ENCODE results near the gene SEC61B.
"Not testable (repeated sequence)": the region's sequence is repeated elsewhere in the genome, so short reads cannot be mapped to it uniquely, and the experiment has no call there.

Gene SEC61B

DNA sequence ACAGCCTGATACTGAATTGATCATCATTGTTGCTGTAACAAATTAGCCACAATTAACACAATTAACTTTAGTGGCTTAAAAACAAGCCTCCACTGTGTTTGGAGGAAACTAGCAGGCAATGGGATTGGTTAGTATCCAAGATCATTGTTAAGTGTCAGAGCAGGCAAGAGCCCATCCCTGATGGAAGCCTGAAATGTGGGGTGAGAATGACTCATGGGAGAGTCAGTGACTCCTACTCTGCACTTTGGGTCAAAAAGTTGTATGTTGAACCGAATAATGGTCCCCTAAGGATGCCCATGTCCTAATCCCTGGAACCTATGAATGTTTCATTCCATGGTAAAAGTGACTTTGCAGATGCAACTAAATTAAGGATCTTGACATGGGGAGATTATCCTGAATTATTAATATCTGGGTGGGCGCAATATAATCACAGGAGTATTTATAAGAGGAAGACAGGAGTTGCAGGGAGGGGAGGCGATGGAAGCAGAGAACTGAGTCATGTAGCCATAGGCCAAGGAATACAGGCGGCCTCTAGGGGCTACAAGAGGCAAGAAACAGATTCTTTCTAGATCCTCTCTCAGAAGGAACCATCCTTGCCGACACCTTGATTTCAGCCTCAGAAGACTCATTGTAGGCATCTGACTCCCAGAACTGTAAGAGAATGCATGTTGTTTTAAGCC, 29.2 kb upstream of the SEC61B start:
- Histone ChIP-seq H3K27ac (no peak overlapping the region), H3K9me3 (no peaks in the 10 kb centered on the region), H3K27me3 (peaks cover 6% of the 10 kb centered on the region), H3K4me3 (ENCODE audit: low read depth in 1 of 2, low read length in 1 of 2) (no peak overlapping the region), H3K36me3 (no peaks in the 10 kb centered on the region), H3K4me1 (ENCODE audit: control insufficient read depth in 1 of 2, insufficient read depth in 1 of 2, low read depth in 1 of 2, low read length in 1 of 2) (no peaks in the 10 kb centered on the region)
- TF ChIP-seq, protein P1, sequence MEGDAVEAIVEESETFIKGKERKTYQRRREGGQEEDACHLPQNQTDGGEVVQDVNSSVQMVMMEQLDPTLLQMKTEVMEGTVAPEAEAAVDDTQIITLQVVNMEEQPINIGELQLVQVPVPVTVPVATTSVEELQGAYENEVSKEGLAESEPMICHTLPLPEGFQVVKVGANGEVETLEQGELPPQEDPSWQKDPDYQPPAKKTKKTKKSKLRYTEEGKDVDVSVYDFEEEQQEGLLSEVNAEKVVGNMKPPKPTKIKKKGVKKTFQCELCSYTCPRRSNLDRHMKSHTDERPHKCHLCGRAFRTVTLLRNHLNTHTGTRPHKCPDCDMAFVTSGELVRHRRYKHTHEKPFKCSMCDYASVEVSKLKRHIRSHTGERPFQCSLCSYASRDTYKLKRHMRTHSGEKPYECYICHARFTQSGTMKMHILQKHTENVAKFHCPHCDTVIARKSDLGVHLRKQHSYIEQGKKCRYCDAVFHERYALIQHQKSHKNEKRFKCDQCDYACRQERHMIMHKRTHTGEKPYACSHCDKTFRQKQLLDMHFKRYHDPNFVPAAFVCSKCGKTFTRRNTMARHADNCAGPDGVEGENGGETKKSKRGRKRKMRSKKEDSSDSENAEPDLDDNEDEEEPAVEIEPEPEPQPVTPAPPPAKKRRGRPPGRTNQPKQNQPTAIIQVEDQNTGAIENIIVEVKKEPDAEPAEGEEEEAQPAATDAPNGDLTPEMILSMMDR (IDR thresholded peaks at IDR 0.05): no peak

DNA sequence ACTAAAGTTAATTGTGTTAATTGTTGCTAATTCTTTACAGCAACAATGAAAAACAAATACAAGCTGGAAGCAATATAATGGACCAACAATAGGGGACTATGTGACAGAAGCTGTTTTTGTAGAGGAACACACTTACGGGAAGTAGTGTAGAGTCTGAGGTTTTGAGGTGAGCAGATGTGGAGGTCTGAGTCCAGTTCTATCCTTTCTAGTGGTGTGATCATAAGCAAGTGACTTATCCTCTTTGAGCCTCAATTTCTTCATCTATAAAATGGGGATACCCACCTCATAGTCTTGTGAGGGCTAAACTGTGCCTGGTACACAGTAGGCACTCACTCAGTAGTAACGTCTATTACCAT, 28.6 kb upstream of the SEC61B start:
- Histone ChIP-seq H3K27ac (no peak overlapping the region), H3K9me3 (no peaks in the 10 kb centered on the region), H3K36me3 (no peaks in the 10 kb centered on the region), H3K4me1 (ENCODE audit: control insufficient read depth in 1 of 2, insufficient read depth in 1 of 2, low read depth in 1 of 2, low read length in 1 of 2) (no peaks in the 10 kb centered on the region), H3K4me3 (ENCODE audit: low read depth in 1 of 2, low read length in 1 of 2) (no peak overlapping the region), H3K27me3 (peaks cover 6% of the 10 kb centered on the region)
- TF ChIP-seq, protein P1 (IDR thresholded peaks at IDR 0.05): no peak

DNA sequence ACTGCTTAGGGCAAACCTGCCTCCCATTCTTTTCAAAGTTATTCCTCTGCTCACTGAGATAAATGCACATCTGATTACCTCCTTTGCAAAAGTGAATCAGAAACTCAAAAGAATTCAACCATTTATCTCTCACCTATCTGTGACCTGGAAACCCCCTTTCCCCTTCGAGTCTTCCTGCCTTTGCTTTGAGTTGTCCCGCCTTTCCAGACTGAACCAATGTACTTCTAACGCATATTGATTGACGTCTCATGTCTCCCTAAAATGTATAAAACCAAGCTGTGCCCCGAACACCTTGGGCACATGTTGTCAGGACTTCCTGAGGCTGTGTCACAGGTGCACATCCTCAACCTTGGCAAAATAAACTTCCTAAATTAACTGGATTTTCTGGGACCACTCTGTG, 25.6 kb upstream of the SEC61B start:
- not testable (repeated sequence) for H3K9me3 ChIP-seq; H3K4me1 ChIP-seq (ENCODE audit: control insufficient read depth in 1 of 2, insufficient read depth in 1 of 2, low read depth in 1 of 2, low read length in 1 of 2); H3K27me3 ChIP-seq; H3K36me3 ChIP-seq; H3K4me3 ChIP-seq (ENCODE audit: low read depth in 1 of 2, low read length in 1 of 2); H3K27ac ChIP-seq

DNA sequence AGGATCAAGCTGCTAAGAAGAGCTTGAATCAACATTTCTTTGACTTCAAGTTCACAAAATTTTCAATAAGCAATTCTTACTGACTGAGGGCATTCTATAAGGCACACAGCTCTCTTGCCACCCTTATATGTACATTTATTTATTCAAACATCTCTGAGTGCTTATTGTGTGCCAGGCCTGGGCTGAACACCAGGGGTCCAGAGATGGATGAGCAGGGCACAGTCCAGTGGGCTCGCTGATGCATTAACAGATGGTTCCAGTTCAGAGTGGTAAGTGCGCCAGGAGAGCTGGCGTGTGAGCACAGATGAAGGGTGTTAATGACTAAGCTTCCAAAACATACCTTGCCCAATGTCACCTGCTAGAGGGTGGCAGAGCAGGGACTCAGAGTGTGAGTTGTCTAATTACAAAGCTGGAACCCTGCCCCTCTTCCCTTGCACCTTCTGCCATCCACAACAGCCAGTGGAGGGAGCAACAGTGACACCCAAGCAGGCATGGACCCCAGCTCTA, 24.9 kb upstream of the SEC61B start:
- H3K27ac ChIP-seq: no peak overlapping the region
- H3K36me3 ChIP-seq: no peaks in the 10 kb centered on the region
- H3K4me3 ChIP-seq (ENCODE audit: low read depth in 1 of 2, low read length in 1 of 2): no peak overlapping the region
- peaks cover 3% of the 10 kb centered on the region for H3K27me3 ChIP-seq
- no peaks in the 10 kb centered on the region for H3K4me1 ChIP-seq (ENCODE audit: control insufficient read depth in 1 of 2, insufficient read depth in 1 of 2, low read depth in 1 of 2, low read length in 1 of 2)
- no peaks in the 10 kb centered on the region for H3K9me3 ChIP-seq
- TF ChIP-seq, protein P1 (IDR thresholded peaks at IDR 0.05): no peak

DNA sequence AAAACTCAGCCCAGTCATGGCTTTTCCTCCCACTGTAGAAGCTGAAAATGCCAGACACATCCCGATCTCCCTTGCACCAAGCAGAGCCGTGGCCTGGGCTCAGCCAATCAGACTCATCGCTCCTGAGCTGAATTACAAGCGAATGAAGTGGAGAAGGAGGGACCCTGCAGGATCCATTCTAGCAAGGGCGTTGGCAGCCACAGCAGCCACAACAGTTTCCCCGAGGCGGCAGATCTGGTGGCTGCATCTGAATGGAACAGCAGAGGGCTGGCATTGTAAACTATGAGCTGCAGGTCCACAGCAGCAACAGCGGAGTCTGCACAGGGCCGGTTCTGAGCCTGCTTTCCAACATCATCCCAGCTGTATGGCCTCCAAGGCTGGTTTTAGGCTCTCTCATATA, 24.1 kb upstream of the SEC61B start:
- Histone ChIP-seq H3K9me3 (no peaks in the 10 kb centered on the region), H3K27me3 (no peaks in the 10 kb centered on the region), H3K36me3 (no peaks in the 10 kb centered on the region), H3K4me3 (ENCODE audit: low read depth in 1 of 2, low read length in 1 of 2) (no peak overlapping the region), H3K4me1 (ENCODE audit: control insufficient read depth in 1 of 2, insufficient read depth in 1 of 2, low read depth in 1 of 2, low read length in 1 of 2) (no peaks in the 10 kb centered on the region), H3K27ac (no peak overlapping the region)
- TF ChIP-seq, protein P1 (IDR thresholded peaks at IDR 0.05): no peak

DNA sequence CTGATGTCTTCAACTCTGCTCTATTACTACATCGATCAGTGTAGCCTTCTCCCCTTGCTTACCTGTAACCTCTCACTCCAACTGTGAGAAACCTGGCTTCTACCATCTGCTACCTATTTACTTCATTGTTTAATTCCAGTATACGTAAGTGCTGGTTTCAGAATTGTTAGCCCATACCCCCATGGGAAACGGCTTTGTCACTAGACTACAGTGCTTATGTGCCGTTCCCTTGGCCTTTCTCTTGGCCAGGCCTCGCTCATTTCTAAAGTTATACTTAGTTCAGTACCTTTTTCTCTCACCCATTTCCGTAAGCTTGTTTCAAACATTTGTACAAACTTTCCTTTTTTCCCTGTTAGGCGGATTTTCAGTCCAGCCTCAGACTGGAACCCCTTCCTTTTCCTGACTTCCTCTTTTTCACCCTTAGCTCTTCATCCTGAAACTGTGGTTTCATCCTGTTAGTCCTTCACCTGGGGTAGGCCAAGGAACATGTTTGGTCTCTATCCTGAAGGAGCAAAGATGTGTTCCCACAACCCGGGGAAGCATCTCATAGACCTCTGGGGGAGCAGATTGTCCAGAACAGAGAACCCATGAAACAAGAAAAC, 22.0 kb upstream of the SEC61B start:
- no peaks in the 10 kb centered on the region for H3K9me3 ChIP-seq
- H3K4me3 ChIP-seq (ENCODE audit: low read depth in 1 of 2, low read length in 1 of 2): no peak overlapping the region
- H3K36me3 ChIP-seq: no peaks in the 10 kb centered on the region
- H3K27ac ChIP-seq: no peak overlapping the region
- no peaks in the 10 kb centered on the region for H3K4me1 ChIP-seq (ENCODE audit: control insufficient read depth in 1 of 2, insufficient read depth in 1 of 2, low read depth in 1 of 2, low read length in 1 of 2)
- TF ChIP-seq, protein P1 (IDR thresholded peaks at IDR 0.05): no peak
- no peaks in the 10 kb centered on the region for H3K27me3 ChIP-seq

Data from neutrophil (primary cell).